Activated CD8-positive, alpha-beta memory T cell treated with anti-CD3 and anti-CD28 coated beads for 36 hours (primary cell): ENCODE results near the gene SRRM4. TPM values are rescaled to one million over a fixed set of nuclear protein-coding genes. Genes with fewer than 3 reads are reported as not detected.

ENCODE experiments used
- CTCF ChIA-PET: fragments of 350-600 bp; sonication (Branson Sonifier 250); formaldehyde crosslinking; loops from one replicate; lab custom pipeline; 2021; ENCODE audit warnings: antibody characterized with exemption; lab: Charles Lee
- POLR2A ChIA-PET: fragments of 350-600 bp; sonication (Branson Sonifier 250); formaldehyde crosslinking; loops from one replicate; lab custom pipeline; 2021; ENCODE audit warnings: antibody characterized with exemption; lab: Charles Lee
- total RNA-seq, 2 experiments: library from RNA; stranded (reverse); gene quantifications; one replicate each; pipeline ENCODE4 v1.2.3, GENCODE V29; 2021

The SRRM4 gene
- total RNA-seq, 2 experiments from 2014 or later, result not detected

DNA sequence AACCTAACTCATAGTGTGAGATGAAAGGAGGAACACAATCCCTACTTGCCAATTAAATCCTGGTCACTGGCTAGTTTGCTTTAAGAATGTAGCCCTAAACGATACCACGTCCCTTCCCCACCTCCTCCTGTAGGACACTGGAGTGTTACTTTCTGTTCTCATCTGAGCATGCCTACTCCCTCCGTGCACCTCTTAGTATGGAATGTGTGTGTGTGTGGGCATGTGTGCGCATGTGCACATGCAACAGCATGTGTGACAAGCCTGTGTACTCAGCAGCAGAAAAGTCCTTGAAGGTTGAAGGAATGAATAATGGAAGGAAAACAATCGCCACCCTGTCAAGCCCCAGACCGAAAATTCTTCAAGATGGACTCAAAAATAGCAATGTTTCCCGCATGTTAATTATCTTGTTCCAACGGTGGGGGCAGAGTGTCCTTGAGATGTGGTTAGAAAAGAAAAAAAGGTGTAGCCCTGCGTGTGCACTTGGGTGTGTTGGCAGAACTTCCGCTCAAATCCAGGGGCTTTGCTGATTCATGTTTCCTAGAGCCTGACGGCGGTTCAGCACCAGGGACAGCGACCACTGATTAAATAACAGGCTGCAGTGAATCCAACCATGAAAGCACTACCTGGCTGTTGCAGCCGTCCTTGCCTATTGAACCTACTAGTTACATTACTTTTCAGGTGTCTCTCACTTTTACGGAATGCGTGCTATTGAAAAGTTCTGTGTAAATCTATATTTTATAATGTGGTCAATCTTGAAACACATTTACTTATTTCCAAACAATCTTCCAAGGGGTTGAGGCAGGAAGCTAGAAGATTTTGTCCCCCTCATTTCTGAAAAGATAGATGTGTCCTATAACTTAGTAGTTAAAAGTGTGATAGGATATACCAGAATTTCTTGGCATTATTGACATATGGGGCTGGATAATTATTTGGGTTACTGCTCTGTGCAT lies 79.8 kb downstream of the SRRM4 start:
- ChIA-PET CTCF (no interaction called here), POLR2A (no interaction called here)

DNA sequence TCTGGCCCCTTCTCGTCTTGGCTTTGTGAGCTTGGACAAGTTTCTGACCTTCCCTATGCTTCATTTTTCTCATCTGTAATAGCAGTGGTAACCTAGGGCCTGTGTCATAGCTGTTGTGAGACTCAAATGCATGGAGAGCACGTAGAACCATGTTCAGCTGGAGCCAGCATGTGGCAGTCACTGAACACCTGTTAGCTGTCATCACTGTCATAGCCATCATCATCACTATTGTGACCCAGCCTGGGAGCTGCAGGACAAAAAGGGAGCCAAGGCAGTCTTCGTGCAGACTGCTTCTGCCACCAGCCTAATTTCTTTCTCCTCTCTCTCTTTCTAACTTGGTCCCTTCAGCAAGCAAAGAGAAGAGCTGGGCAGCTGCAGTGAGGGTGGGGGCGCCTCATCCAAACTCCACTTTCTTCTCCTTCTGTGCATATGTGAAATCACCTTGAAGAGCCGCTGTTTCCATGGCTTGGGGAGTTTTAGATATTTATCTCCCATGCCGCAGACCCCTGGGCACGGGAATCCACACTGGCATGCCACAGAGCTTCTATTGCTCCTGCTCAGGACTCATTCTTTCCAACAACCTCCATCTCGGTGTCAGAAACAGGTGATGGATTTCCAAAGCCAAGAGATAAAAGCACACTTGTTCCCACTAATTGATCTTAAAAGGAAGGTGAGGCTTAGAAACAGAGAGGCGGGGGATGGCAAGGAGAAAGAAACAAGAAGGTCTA lies 87.0 kb downstream of the SRRM4 start:
- ChIA-PET POLR2A (no interaction called here), CTCF (no interaction called here)

DNA sequence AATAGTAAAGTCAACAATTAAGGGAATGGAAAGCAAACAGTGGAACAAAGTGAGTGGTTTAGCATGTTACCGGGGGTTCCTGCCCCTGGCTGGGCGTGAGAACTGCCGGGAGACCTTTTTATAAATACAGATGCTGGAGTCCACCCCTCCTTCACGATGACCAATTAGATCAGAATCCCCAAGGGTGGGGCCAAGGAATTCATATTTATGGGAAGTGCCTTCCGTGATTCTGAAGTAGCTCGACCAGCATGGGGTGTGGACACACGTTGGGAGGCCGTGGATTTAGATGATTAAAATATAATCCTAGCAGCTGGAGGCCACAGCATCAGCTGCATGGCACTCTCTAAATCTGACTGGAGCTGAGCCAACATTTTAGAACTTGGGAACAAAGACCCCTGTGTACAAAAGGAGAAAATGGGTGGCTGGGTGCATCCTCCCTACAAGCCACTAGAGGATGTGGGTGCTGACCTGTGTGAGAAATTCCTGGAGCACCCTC lies 87.9 kb downstream of the SRRM4 start:
- CTCF ChIA-PET, result no interaction called here

DNA sequence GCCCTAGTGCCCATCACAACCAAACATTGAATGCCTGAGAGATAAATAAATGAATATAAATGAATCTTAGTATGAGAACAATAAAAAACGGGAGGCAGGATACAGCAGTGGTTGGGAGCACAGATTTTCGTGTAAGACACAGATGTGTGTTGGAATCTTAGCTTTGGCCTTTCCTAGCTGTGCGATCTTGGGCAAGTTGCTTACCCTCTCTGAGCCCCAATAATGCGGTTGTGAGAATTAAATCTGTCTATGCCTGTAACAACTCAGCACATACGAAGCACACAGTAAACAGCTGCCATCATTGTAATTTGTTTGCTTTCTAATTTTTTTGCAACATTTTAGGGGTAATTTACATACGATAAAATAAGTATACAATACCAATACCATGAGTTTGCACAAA lies 89.8 kb downstream of the SRRM4 start:
- ChIA-PET POLR2A (no interaction called here), CTCF (no interaction called here)

More for the DNA sequence above, 87.9 kb downstream of the SRRM4 start:
- POLR2A ChIA-PET, result no interaction called here

DNA sequence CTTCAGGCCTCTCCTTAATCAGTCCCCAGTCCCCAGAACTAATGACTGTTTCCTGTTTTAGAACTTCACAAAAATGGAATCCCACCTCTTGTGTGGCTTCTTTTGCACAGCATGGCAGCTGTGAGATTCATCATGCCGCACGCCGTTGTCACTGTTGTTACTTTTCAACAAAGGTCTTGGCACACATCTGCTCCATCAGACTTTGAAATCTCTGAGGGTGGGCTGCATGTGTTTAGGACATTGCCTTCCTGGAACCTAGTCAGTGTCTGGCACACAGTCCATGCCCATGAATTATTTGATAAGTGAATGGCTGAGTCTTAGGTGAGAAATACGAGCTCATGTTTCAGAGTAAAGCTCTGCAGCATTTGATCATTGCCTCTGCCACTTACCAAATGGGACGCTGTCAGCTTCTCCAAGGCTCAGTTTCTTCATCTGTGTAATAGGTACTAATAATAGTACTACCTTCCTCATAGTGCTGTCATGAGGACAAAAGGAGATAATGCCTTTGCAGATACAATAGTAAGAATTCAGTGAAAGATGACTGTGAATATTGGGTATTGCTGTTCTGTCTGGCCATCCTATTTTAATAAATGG lies 90.4 kb downstream of the SRRM4 start:
- CTCF ChIA-PET, result no interaction called here
- POLR2A ChIA-PET, result no interaction called here

DNA sequence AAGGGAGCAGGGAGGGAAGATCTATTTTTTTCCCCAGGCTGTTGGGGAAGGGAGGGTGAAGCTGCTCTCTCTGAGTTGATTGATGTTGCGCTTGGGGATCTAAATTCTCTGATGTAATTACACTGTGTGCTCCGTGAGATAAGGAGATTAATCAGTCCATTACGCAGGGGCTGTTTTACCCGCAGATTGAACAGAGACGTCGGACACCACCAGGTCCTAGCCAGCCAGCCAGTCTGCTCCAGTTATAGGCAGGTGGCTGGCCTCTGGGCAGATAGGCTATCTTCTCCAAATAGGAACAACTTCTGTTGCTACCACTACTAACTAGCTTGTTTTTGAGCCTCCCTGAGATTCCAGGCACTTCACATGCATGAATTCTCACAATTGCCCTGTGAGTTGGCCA lies 91.1 kb downstream of the SRRM4 start:
- ChIA-PET POLR2A (no interaction called here), CTCF (no interaction called here)

DNA sequence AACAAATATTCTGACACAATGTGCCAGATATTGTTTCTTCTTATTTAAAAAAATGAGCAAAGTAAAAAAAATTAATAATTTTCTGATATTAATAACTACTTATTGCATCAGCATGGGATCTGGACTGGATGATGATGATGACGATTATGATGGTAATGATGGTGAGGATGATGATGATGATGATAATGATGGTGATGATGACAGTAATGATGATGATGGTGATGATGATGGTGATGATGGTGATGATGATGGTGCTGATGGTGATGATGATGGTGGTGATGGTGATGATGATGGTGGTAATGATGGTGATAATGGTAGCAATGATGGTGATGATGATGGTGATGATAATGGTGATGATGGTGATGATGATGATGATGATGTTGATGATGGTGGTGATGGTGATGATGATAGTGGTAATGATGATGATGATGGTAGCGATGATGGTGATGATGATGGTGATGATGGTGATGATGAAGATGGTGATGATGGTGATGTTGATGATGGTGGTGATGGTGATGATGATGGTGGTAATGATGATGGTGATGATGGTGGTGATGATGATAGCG lies 94.0 kb downstream of the SRRM4 start:
- ChIA-PET POLR2A (no interaction called here), CTCF (no interaction called here)

DNA sequence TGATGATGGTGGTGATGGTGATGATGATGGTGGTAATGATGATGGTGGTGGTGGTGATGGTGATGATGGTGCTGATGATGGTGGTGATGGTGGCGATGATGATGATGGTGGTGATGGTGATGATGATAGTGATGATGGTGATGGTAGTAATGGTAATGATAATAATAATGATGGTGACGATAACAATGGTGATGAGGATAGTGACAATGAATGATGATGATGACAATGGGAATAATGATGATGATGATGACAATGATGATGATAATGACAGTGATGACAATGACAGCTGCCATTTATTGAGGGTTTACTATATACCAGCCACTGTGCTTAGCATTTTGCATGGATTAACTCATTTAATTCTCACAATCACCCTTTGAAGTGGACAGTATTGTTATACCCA lies 94.6 kb downstream of the SRRM4 start:
- ChIA-PET CTCF (no interaction called here), POLR2A (no interaction called here)

DNA sequence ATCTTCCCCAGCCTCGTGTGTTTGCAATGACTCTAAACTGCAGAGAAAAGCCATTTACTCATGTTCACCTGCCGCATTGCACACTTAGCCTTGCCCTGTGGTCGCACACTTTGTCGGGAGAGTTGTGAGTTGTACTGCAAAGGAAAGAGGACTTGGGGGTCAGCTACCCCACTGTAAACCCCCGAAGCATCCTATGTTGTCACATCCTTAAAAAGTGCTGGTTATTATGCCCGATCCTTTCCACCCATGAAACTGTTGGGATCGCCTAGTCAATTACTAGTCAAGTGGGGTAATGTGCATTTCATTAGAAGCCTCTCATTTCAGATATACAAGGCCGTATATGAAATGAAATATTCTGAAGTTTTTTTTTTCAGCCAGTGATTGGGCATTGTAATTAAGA lies 98.2 kb downstream of the SRRM4 start:
- POLR2A ChIA-PET, result no interaction called here
- CTCF ChIA-PET, result no interaction called here

DNA sequence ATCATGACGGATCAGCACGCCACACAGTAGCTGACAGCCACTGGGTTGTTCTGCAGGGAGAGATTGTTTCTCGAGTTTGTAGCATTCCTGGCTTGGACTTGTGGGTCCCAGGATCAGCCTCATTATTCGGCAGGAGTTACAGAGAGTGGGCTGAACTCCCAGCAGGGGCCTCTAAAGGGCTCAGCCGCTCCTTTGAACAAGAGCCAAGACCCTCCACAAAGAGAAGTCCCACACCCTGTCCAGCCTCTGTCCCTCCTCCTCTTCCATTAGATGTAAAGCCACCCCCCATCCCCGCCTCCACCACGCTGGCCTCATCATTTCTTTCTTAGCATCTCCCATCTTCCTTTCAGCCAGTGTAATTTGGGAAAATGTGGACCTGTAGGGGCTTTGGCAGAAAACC lies 100.7 kb downstream of the SRRM4 start:
- ChIA-PET CTCF (no interaction called here), POLR2A (no interaction called here)

DNA sequence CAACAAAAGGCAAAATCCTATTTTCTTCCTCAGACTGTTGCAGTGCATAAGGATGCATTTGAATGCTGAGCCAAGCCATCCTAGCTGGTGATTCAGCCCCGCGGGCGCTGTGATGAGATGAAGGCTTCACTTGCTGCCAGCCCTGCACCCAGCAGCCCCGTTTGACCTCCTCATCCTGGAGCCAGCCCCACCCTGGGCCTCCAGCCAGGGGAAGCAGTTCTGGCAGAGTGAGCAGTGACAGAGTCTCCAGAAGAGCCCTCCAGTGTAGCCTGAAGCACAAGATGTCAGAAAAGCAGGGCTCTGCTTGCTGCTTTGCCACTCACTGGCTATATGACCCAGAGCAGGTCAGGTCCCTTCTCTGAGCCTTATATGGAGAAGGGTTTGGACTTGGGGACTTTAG lies 101.2 kb downstream of the SRRM4 start:
- POLR2A ChIA-PET, result no interaction called here

DNA sequence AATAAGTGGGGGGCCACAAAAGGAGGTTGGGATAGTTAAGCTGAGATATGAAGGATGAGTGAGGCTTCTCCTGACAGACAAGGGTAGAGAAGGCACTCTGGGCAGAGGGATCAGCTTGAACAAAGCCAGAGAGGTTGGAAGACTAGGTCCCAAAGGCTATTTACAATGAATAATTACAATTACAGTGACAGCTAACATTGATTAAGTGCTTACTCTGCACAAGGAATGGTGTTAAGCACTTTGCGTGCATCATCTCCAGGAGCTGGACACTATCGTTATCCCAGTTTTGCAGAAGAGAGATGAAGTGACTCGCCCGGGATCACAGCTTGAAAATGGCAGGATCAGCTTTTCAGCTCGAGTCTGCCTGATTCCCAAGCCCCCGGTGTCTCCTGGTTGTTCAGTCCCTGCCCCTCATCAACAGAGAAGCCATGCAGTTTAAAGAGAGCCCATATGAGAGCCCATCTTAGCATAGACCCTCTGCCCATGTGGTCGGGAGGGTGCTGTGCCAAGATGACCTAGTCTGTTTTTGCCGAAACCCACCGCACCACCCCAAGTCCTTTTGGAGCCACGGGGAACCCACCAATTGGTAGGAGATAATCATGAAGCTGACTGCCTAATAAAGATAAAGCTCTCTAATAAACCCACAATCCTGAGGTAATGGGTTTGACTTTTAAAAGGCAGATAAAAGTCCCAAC lies 107.5 kb downstream of the SRRM4 start:
- POLR2A ChIA-PET, result no interaction called here
- CTCF ChIA-PET, result no interaction called here

More for the DNA sequence above, 101.2 kb downstream of the SRRM4 start:
- CTCF ChIA-PET, result no interaction called here

DNA sequence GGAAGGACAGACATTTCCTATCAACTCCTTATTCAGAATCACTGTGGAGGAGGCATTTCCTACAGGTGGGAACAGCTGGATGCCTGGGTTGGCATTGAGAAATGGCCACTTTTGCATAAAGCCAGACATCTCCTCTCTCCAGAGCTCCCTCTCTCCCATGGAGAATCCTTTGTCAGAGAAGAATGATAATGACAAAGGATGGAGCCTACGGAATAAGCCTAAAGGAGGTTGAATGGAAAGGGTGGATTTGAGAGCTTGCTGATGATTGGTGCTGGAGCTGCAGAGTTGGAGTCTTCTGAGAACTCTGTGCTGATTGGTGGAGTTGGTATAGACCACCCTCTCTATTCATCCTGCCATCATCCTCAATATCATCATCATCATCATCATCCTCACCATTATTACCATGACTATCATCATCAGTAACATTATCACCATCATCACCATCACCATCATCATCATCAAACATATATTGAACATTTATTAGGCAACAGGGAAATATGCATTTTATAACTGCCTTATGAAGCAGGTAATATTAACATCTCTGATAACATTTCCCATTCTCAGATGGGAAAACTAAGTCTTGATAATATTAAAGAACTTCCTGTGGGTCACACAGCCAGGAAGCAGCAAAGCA lies 108.2 kb downstream of the SRRM4 start:
- ChIA-PET CTCF (interaction anchor here (0.7 kb wide), 1 partner anchor 1819 kb away, joined by 3 read pairs; no protein-coding TSS in a partner anchor), POLR2A (no interaction called here)

DNA sequence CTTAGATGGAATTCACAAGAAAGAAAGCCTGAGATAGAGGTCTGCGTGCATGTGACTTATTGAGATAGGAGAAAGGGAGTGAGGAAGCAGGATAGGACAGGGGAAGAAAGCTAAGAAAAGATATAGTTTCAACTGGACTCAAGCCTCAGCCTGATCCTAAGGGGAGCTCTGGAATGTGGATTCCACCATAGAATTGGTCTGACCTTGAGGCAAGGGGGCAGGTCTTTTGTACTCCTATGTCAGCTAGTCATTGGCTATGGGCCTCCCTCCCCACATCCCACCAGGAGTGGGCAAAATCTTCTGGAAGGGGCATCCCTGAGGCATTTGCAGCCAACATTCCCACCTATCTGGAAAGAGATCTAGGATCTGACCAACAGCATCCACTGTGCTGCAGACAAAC lies 108.9 kb downstream of the SRRM4 start:
- ChIA-PET POLR2A (no interaction called here), CTCF (interaction anchor here (0.7 kb wide), 1 partner anchor 1820 kb away, joined by 3 read pairs; no protein-coding TSS in a partner anchor)

DNA sequence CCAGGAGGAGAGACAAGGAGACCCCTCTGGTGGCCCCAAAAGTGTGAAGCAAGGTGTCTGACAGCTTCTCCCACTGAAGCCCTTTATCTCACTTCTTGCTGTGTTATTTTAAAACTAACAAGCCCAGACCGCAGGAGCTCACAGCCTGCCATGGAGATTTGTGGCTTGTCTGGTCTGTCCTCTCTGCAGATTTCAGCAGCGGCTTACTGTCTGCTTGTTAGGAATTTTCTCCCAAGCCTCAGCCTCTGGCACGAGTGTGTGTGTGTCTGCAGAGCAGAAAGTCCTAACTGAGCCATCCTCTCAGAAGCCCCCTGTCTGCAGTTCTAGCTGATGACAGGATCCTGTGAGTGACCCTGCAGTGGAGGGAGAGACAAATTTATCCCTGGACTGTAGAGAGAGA lies 109.5 kb downstream of the SRRM4 start:
- CTCF ChIA-PET, result no interaction called here
- POLR2A ChIA-PET, result no interaction called here

DNA sequence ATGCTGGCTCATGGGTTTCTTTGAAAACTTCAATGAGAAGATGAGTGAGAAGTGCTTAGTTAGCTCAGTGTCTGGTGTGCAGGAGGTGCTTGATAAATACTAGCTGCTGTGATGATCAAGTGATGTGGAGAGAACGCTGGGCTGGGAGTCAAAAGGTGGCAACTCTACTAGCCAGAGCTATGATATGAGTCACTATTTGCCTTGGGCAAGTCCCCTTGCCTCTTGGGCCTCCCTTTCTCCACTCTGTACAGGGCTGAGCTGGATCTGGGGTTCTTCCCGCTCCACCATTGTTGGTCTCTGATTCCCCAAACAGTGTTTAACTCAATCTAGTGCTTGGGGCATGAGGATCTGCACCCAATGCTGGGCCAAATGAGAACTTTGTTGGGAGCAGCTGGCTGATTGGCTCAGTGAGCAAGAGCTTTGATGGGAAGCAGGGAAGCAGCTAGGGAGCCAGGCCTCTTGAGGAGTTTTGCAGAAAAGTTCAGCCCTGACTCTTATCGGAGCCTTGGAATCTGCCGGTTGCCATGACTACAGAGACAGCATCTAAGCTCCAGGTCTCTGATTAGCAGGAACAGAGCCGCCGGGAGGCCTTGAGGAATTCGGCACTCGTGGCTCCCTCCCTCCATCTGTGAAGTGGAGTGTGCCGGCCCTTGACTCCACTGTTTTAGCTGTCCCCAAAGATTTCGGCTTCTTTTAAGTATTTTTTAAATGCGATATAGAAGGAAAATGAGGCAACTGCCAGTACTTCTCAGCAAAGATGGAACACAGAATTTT lies 115.3 kb downstream of the SRRM4 start:
- POLR2A ChIA-PET, result no interaction called here
- CTCF ChIA-PET, result no interaction called here

DNA sequence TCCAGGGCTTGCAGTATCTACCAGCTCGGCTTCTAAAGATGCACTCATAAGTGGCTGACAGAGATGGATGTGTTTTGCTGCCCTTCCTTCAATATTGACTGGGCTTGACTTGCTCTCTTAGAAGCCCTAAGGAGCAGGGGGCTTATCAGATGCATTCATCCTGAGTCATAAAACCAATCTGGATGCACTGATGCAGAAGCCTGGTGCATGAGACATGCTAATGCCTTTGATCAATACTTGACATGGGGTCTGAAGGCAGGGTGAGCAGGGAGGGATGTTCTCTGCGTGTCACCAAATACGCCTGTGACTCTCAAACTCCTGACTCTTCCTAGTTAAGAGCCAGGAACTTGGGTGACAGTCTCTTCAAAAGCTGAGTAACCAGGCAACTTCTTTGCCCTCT lies 119.6 kb downstream of the SRRM4 start:
- ChIA-PET CTCF (no interaction called here), POLR2A (no interaction called here)

DNA sequence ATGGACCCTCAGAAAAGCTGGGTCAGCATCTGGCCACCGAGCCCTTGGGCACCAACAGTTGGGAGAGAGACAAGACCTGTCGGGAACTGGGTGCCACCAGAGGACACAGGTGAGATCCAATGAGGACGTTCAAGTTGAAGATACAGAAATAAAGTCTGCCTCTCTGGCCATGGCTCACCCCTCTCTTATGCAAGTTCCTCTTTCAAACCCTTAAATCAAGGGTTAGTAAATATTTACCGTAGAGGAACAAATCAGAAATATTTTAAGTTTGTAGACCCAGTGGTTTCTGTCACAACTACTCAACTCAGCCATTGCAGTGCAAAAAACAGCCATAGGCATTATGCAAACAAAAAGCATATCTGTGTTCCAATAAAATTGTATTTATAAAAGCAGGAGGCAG lies 120.9 kb downstream of the SRRM4 start:
- POLR2A ChIA-PET, result no interaction called here
- CTCF ChIA-PET, result no interaction called here
